HG02938 (cell line): ENCODE results near the gene AKR1C2.
"Not testable (repeated sequence)": the region's sequence is repeated elsewhere in the genome, so short reads cannot be mapped to it uniquely, and the experiment has no call there.

Experiments
- ATAC-seq: cut with Tn5 transposase; IDR thresholded peaks from one replicate; pipeline ENCODE4 v1.9.1; 2021; ENCODE audit warnings: mild to moderate bottlenecking, moderate library complexity; ENCODE audit not compliant: unreplicated experiment

Gene AKR1C2

DNA sequence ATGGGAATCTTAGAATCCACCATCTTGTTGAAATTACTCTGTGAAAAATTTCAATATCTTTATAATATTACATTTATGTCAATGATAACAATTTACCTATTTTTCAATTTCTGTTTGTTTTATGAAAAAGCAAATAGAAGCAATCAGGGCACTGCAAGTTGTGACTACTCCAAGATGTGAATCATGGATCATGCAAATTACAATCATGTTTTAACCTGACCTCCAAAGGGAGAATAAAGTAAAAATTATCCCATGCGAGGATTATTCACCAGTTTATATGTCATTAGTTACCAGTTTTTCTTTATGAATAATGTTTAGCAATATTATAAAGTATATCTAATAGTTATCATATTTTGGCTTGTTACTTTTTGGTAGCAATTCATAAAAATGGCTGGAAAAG lies 41.3 kb downstream of the AKR1C2 start:
- not testable (repeated sequence) for ATAC-seq

DNA sequence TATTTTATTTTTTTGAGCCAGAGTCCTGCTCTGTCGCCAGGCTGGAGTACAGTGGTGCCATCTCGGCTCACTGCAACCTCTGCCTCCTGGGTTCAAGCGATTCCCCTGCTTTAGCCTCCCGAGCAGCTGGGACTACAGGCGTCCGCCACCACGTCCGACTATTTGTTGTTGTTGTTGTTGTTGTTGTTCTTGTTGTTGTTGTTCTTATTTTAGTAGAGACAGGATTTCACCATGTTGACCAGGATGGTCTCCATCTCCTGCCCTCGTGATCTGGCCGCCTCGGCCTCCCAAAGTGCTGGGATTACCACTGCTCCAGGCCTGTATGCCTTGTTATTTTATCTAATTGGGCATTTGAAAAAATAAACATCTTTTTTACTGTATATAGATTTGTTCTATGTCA lies 42.1 kb downstream of the AKR1C2 start:
- not testable (repeated sequence) for ATAC-seq

DNA sequence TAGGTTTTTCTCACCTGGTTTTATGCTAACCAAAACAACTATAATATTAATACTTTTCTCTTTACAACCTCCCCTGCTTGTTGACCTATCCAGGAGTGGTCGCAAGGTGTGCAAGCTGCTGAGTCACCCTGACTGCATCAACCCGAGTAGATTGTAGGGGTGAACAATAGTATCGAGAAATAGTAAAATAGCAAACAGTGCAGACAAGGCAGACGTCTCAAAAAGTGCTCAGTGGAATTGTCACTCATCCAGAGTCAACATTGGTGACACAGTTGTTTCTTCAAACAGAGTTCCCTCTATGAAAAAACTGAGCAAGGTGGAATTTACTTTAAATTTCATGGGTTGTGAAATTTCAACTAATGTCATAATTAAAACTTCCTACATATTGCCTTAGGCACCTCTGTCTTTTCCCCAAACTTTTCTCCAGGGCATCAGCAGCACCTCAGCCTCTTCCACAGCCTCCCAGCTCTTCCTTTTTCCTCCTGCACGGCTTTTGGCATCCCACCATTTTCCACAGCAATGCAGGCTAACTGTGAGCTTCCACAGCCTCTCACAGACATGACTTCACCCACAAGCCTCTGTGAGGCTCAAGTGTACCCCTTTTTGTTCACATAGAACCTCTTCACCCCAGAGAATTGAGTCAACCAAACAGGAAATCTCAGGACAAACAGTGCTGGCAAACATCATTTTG lies 46.6 kb downstream of the AKR1C2 start:
- ATAC-seq = not testable (repeated sequence)

DNA sequence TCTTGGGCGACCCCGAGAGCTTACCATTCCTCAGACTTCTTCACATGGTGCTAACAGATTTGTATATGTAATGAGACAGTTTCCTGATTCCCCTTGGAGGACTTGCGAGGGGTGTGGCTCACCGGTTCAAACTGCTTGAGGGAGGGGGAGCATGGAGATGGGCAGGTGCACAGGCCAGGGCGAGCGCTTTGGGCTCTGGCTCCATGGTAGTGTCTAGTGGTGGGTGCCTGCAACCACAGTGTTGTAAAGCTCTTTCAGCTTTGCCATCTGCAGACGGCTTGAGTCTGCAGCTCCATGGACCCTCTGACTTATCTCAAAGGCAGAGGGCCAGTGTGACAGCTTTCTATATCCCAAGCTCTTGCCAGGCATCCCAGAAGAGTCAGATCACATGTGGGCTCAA lies 47.6 kb downstream of the AKR1C2 start:
- not testable (repeated sequence) for ATAC-seq

DNA sequence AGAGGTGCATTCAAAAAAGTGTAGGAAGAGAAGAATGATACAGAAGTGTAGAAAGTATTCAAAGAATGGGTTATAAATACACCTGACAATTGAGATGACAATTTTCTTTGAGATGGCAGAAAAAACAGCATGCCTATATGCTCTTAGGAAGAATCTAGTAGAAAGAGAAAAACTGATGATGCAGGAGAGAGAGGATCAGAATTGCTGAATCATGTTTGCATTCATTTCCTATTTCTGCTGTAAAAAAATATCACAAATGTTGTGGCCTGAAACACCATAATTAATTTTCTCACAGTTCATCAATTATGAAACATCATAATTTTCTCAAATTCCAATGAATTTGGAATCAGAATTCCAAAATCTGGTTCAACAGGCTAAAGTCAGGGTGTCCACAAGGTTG lies 50.3 kb downstream of the AKR1C2 start:
- ATAC-seq = no peak

DNA sequence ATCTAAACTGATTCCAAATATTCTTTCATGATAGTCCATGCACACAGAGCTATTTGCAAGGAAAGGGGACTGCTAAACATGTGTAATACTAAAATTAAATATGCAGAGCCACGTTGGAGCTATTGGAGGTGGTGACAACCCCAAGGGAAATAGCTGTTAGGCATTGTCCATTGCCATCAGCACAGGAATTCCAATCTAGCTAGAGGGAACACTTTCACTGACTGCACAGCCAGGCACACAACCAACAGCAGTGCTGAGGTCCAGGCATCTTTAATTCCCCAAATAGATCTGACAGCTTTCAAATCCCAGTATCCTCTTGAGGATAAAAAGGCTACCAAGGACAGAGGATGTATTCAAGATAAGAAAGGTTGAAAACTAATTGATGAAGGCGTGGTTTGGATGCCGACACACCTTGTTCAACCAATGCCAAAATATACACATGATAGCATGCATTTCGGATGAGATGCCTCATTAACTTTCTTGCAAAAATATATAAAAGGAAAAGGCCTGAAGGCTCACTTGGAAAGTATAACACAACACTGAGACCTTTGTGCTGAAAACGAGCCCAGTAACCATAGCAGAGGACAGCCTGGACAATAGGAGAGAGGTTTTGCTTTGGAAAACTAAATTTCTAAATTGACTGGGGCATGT lies 52.0 kb downstream of the AKR1C2 start:
- not testable (repeated sequence) for ATAC-seq

DNA sequence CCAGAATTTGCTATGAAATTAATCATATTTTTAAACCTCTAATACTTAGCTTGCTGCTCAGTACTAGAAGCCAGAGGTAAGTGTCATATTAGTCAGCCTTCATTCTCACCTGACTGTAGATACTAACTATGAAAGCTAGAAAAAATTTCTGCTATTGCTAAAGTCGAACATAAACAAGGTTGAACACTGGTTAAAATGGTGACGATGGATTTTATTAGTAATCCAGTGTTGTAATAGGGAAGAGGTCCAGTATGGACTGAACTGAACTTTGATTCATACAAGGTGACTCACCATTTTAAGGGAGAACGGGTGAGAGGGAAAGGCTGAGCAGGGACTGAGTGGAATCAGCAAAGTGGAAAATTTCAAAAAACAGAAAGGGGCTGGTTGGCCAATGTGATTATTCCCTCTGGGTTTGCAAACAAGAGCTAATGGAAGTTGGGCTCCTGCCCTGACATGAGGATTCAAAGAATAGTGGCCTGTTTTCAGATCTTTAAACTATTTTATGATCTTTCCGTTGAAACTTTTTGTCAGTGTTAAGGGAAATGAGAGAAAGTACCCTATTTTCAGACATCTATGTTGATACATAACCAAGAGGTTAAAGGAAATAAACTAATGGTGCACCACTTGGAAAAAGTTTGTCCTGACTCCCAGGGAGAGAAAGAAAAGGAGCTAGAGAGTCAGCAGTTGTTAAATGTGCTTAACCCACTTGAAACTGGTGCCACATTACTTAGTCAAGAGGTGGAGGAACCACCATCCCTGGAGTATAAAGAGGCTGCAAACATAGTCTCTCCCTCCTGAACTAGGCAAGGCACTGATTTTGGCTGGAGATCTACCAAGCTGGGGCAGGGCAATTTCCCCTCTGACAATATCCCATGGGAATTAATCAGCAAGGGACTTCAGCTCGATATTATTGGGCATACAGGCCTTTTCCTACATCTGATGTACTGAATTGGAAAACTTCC lies 55.7 kb downstream of the AKR1C2 start:
- ATAC-seq = no peak

DNA sequence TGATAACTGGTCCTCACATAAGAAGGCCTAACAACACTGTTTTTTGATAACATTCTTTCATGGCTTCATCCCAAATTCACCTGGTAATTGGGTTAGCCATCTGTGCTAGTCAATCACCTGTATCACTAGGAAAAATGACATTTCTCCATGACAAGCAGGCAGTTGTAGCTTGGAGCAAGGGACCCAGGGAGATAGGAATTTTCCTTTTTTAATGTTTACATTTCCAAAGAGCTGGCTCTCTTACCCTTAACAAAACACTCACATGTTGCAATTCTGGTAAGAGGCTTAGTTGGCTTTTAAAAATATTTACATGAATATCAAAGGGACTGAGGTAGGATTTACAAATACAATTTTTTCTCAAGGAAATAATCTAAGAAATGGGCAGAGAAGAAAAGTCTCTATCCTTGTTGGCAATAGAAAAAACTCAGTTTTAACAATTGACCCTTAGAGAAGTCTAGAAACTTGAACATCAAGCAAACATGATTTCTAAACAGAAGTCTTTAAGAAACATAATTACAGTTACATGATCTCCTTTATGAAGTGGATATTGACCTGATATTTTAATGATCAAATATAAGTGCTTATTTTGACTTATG lies 56.5 kb downstream of the AKR1C2 start:
- ATAC-seq = no peak

DNA sequence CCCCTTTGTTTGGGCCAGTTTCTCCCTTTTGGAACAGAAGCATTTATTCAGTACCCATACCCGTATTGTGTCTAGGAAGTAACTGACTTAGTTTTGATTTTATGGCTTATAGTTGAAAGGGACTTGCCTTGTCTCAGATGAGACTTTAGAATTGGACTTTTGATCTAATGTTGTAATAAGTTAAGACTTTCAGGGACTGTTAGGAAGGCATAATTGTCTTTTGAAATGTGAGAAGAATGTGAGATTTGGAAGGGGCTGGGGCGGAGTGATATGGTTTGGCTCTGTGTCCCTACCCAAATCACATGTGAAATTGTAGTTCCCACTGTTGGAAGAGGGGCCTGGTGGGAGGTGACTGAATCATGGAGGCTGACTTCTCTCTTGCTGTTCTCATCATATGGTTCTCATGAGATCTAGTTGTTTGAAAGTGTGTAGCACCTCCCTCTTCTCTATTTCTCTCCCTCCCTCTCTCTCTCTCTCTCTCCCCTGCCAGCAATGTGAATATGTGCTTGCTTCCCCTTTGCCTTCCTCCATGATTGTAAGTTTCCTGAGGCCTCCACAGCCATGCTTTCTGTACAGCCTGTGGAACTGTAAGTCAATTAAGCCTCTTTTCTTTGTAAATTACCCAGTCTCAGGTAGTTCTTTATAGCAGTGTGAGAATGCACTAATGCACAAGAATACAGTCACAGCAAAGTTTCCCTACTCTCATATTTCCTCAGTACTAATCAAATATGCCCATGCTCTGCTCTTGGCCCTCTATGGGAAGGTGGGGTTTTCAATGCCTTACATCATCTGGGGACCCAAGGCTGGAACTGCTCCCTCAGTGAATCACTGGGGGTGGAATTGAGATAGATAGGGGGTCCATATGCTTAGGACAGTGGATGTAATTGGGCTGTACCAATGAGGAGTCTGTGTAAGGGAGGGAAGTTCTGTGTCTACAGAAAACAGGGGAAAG lies 57.6 kb downstream of the AKR1C2 start:
- ATAC-seq = no peak

DNA sequence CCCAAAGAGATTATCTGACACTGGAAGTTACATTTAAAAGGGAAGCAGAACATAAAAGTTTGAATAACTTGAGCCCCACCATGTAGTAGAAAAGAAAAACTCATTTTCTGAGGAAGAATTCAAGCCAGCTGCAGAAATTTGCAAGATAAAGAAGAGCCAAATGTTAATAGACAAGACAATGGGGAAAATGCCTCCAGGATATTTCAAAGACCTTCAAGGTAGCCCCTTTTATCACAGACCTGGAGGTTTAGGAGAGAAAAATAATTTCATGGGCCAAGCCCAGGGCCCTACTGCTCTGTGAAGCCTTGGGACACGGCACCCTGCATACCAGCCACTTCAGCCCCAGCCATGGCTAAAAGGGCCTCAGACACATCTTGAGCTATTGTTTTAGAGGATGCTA lies 58.8 kb downstream of the AKR1C2 start:
- no peak for ATAC-seq

DNA sequence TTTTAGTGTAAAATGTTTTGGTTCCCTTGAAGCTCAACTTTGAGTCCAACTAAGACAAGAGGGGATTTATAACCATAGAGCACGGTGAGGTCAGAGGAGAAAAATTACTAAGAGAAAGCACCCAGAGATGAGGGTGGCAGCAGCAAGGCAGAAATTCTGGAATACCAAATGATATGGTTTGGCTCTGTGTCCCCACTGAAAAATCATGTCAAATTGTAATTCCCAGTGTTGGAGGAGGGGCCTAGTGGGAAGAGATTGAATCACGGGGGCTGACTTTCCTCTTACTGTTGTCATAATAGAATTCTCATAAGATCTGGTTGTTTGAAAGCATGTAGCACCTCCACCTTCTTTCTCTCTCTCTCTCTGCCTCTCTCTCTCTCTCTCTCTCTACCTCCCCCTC lies 59.8 kb downstream of the AKR1C2 start:
- ATAC-seq = no peak

DNA sequence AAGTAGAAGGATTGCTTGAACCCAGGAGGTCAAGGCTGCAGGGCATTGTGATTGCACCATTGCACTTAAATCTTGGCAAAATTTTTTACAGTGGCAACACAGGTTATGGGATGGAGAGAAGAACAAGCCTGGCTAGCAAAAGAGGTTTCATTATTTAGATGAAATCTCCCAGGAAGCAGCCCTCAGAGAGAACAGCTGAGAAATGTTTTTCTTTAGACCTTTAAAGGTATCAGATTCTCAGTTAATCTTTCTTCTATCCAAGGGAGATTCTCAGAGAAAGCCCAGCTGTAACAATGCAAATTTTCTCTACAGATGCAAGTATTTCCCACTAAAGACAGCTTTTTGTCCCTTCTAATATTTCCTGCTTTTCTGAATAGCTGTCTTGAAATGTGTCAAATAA lies 60.2 kb downstream of the AKR1C2 start:
- not testable (repeated sequence) for ATAC-seq

DNA sequence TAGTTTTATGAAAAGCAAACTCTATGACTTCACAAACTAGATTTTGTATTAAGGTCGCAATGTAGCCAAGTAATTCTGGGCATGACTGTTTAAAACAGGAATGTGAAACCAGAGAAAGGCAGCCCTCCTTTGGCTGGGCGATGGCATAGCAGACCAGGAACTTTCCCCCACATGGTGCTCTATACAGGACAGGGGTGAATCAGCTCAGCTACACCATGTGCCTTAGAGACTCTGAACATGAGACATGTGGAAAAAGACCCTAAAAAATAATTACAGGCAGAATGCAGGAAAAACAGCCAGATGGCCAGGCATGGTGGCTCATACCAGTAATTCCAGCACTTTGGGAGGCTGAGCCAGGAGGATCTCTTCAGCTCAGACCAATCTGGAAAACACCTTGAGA lies 60.7 kb downstream of the AKR1C2 start:
- not testable (repeated sequence) for ATAC-seq

DNA sequence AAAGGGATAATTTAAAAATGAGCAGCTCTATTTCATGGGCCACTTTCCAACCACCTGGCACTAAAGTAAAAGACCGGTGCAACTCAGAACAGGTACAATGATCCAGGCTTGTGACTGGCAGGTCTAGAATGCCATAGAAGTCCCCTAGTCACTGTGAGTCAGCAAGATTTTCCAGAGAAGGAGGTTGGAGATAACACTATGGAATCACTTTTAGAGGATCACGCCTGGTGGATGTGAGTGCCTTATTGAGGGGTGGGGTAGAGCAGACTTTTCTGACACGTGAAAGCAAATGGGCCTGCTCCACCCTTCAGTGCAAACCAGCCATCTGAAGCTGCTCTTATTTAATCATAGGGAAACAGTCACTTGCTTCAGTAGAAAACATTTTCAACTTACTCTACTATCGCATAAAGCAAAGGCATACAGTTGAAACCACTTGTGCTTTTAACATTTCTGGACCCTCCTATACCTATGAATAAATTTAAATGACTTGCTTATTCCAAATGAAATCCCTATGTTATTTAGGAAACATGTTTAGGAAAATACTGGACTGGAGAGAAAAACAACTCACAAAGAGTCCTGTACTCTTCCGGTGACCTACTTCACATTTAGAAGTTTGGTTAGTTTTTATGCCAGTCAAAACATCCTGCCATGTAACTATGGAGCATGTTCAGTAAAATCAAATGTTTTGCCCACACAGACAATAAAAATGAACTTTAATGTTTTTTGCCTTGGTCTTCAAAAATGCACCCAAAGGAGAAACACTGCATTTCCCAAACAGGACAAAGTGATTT lies 61.9 kb downstream of the AKR1C2 start:
- ATAC-seq = no peak

DNA sequence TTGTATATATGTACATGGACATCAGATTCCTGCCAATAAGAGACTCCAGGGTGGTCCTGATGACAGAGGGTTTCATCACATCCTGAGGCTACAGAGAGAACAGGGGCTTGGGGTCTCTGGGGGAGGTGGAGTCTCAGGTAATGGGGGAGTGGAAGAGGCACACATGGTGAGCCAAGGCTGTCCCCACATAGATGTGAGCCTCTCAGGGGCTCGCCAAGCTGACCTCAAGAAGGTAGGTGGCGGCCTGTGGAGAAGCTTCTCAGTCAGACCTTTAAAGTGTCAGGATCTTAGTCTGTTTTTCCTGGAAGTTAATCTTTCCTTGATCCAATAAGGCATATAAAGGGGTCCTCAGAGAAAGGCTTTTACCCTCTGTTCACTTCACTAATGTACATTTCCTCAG lies 62.7 kb downstream of the AKR1C2 start:
- ATAC-seq = not testable (repeated sequence)

DNA sequence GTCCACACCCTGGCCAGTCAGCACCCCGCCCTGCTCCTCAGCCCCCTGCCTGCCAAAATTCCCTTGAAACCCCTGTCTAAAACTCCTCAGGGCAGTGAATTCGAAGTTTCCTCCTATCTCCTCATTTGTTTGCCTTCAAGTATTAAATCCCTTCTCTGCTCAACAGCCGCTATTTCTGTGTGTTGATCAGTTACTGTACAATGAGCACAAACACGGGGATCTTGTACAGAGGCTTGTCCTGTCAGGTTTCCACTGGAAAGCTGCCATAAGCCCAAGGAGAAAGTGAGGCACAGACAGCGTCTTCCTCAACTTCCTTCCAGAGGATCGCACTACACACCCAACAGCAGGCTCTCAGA lies 63.6 kb downstream of the AKR1C2 start:
- not testable (repeated sequence) for ATAC-seq

DNA sequence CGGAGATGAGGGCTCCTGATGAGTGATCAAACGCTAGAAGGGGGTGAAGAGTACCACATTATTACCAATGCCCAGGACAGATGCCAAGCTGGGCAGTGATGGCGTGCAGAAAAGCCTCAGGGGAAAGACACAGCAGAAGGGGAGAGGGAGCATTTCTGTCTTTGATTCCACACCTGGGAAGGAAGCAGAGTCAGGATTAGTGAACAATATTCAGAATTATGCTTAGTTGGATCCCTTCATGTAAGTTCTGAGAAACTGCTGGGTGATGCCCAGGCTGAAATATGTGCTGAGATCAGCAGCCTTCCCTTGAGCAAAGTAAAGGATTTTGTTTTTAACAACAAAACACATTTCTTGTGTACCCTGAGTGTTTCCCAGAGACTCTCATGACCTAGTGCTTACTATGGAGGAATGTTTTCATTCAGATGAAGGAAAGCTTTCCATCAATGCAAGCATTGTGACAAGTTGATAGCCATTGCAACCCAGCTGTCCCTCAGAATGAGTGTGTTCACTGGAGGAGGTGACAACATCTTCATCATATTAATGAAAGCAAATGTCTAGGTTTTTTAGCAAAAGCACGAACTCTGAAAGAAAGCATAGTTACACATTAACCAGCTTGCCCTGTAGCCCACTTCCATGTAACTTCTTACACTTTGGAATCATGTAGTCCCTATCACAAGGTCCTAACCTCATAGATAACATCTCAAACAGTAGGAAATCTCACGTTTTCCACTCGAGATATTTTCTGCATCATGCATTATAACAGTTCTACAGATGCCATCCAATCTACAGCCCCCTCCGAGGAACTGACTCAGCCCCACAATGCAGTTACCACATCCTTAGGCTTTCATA lies 64.2 kb downstream of the AKR1C2 start:
- no peak for ATAC-seq
